Activated naive CD4-positive, alpha-beta T cell treated with anti-CD3 and anti-CD28 coated beads, Interleukin-2, amount 10 ng/mL, durations not matched to agents 5 hours and 36 hours (primary cell): ENCODE data around the gene HBG2. TPM values are rescaled to one million over a fixed set of nuclear protein-coding genes. Genes with fewer than 3 reads are reported as not detected.

ENCODE experiments used
- total RNA-seq, 2 experiments: library from RNA; stranded (reverse); gene quantifications; one replicate each; pipeline ENCODE4 v1.2.3, GENCODE V29; 2021

The HBG2 gene
- total RNA-seq: not detected

DNA sequence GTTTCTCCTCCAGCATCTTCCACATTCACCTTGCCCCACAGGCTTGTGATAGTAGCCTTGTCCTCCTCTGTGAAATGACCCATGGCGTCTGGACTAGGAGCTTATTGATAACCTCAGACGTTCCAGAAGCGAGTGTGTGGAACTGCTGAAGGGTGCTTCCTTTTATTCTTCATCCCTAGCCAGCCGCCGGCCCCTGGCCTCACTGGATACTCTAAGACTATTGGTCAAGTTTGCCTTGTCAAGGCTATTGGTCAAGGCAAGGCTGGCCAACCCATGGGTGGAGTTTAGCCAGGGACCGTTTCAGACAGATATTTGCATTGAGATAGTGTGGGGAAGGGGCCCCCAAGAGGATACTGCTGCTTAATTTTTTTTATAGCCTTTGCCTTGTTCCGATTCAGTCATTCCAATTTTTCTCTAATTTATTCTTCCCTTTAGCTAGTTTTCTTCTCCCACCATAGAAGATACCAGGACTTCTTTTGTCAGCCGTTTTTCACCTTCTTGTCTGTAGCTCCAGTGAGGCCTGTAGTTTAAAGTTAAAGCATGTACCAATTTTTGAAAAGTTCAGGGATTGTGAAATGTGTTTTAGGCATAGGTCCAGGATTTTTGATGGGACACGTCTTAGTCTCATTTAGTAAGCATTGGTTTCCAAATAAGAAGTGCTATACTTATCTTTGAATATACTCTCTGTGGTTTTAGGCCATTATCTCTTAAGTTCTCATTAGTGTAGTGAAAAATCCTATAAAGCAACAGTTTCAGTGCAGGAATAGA lies at the start of gene HBG2:
Gene HBG2 (minus strand): TSS at position 136 of the 768 bp plus-strand sequence. CDS start 53 bp downstream, at position 83.

DNA sequence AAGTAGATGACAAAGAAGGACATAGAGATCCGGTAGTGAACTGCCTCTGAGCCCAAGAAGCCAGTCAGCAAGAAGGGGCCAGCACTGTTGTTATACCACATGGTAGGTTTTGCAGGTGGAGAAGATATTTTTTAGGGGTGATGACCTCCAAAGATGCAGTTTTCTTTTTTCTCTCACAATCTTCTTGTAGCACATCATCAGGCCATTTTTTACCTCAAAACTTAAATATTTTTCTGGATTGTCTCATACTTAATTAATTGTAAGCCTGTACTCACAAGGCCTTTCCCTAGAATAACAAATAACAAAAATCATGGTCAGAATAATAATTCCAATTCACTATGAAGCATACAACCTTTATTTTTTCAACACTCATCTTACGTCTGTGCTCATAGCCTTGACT lies 47.3 kb upstream of the HBG2 start, which contains the start of gene OR51B4:
Gene OR51B4 (minus strand): TSS at position 101 of the 400 bp plus-strand sequence. CDS start 0 bp downstream, at position 101.

GRCh38 chr11:5269715-5270147 lies 15.2 kb upstream of the HBG2 start, which contains the start of gene HBE1:
HBE1 (minus strand) TSS chr11:5269945; CDS start chr11:5269890, 55 bp downstream.

GRCh38 chr11:5249807-5250396 lies 4.7 kb downstream of the HBG2 start, which contains the start of gene HBG1:
HBG1 (minus strand) TSS chr11:5249857; CDS start chr11:5249804, 53 bp downstream.

DNA sequence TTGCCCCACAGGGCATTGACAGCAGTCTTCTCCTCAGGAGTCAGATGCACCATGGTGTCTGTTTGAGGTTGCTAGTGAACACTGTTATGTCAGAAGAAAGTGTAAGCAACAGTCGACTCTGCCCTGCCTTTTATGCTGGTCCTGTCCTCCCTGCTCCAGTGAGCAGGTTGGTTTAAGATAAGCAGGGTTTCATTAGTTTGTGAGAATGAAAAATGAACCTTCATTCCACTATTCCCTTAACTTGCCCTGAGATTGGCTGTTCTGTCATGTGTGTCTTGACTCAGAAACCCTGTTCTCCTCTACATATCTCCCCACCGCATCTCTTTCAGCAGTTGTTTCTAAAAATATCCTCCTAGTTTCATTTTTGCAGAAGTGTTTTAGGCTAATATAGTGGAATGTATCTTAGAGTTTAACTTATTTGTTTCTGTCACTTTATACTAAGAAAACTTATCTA lies 20.2 kb downstream of the HBG2 start, which contains the start of gene HBD:
Gene HBD (minus strand): TSS at position 103 of the 454 bp plus-strand sequence. CDS start 50 bp downstream, at position 53.

GRCh38 chr11:5226732-5227310 lies 27.8 kb downstream of the HBG2 start, which contains the start of gene HBB:
HBB (minus strand) TSS chr11:5227071; CDS start chr11:5227021, 50 bp downstream.

Other genes starting within 250 kb of the HBG2 start
- not detected for gene OR52J3, start 208.3 kb downstream of the HBG2 start, total RNA-seq
- not detected for gene OR52E2, start 195.2 kb downstream of the HBG2 start, total RNA-seq
- not detected for gene OR52E1, start 185.2 kb downstream of the HBG2 start, total RNA-seq
- not detected for gene OR52A5, start 116.4 kb downstream of the HBG2 start, total RNA-seq
- not detected for gene OR52A1, start 100.0 kb downstream of the HBG2 start, total RNA-seq
- not detected for gene OR51V1, start 54.1 kb downstream of the HBG2 start, total RNA-seq
- not detected for gene HBB, start 27.7 kb downstream of the HBG2 start, total RNA-seq
- gene HBD, start 20.3 kb downstream of the HBG2 start, total RNA-seq: not detected
- gene HBG1, start 4.9 kb downstream of the HBG2 start, total RNA-seq: not detected
- gene HBE1, start 15.2 kb upstream of the HBG2 start, total RNA-seq: not detected
- not detected for gene OR51B4, start 47.2 kb upstream of the HBG2 start, total RNA-seq
- not detected for gene OR51B2, start 69.5 kb upstream of the HBG2 start, total RNA-seq
- gene OR51B5, start 88.7 kb upstream of the HBG2 start, total RNA-seq: not detected
- gene OR51B6, start 96.7 kb upstream of the HBG2 start, total RNA-seq: not detected
- gene OR51M1, start 129.0 kb upstream of the HBG2 start, total RNA-seq: not detected
- not detected for gene OR51Q1, start 167.3 kb upstream of the HBG2 start, total RNA-seq
- gene OR51I1, start 186.7 kb upstream of the HBG2 start, total RNA-seq: not detected
- not detected for gene OR51I2, start 194.5 kb upstream of the HBG2 start, total RNA-seq
- gene OR52D1, start 233.9 kb upstream of the HBG2 start, total RNA-seq: not detected